Natural killer cell (primary cell): ENCODE data around the gene STOML1. TPM values are rescaled to one million over a fixed set of nuclear protein-coding genes. Genes with fewer than 3 reads are reported as not detected.

ENCODE experiments used
- ATAC-seq, 3 donors: fragments of 150-1000 bp in 2 of 3; fragments of 200-7000 bp in 1 of 3; cut with Tn5 transposase; 1 replicate in 1 of 3; 2 replicates in 2 of 3; pipeline ENCODE4 v1.10.0; 2021; ENCODE audit warnings: mild to moderate bottlenecking in 2 of 3, moderate library complexity in 2 of 3
- DNase-seq, 2 donors: peaks; one replicate each; pipeline versions ENCODE4 v3.0.0 to v3.0.0-alpha.2; 2013 to 2021; ENCODE audit warnings: mixed read lengths in 1 of 2
- H3K27ac ChIP-seq: one replicate; pipeline ENCODE4 v1.5.1; 2013; ENCODE audit warnings: mild to moderate bottlenecking, low read length
- H3K27me3 ChIP-seq: one replicate; pipeline ENCODE4 v1.6.1; 2013; ENCODE audit warnings: low read length; ENCODE audit not compliant: control insufficient read depth, insufficient read depth
- H3K36me3 ChIP-seq: one replicate; pipeline ENCODE4 v1.6.1; 2013; ENCODE audit warnings: low read length; ENCODE audit not compliant: control insufficient read depth, insufficient read depth
- H3K4me1 ChIP-seq: one replicate; pipeline ENCODE4 v1.6.1; 2013; ENCODE audit warnings: low read length; ENCODE audit not compliant: control insufficient read depth, insufficient read depth
- H3K4me3 ChIP-seq: one replicate; pipeline ENCODE4 v1.5.1; 2013; ENCODE audit warnings: low read length
- H3K9me3 ChIP-seq: one replicate; pipeline ENCODE4 v1.6.1; 2013; ENCODE audit warnings: low read length; ENCODE audit not compliant: control insufficient read depth, insufficient read depth
- H3K27ac Mint-ChIP-seq, 2 donors: one replicate each; pipeline ENCODE4 v1.8.0; 2022; ENCODE audit warnings: mild to moderate bottlenecking in 2 of 2, mixed read lengths in 2 of 2, moderate library complexity in 1 of 2
- H3K27me3 Mint-ChIP-seq, 2 donors: one replicate each; pipeline ENCODE4 v1.8.0; 2022; ENCODE audit warnings: low read depth in 2 of 2, mixed read lengths in 2 of 2
- H3K36me3 Mint-ChIP-seq: one replicate; pipeline ENCODE4 v1.8.0; 2022; ENCODE audit warnings: mixed read lengths
- H3K4me1 Mint-ChIP-seq, 2 donors: one replicate each; pipeline ENCODE4 v1.8.0; 2022; ENCODE audit warnings: mixed read lengths in 2 of 2
- H3K4me3 Mint-ChIP-seq: one replicate; pipeline ENCODE4 v1.8.0; 2022; ENCODE audit warnings: mild to moderate bottlenecking, moderate library complexity, mixed read lengths
- H3K9me3 Mint-ChIP-seq, 2 donors: one replicate each; pipeline ENCODE4 v1.8.0; 2022; ENCODE audit warnings: mixed read lengths in 2 of 2
- CTCF ChIP-seq: fragments of 200-600 bp; IDR thresholded peaks from one replicate; pipeline ENCODE4 v1.8.0; 2022; ENCODE audit warnings: antibody characterized with exemption
- WGBS: methylation state at CpG from one replicate; pipeline ENCODE4 v1.1.7; 2013; ENCODE audit warnings: missing lambda C conversion rate; ENCODE audit not compliant: insufficient coverage; 5-methylcytosine and 5-hydroxymethylcytosine counted together
- intact Hi-C: fragments of 100-400 bp; cut with micrococcal nuclease; formaldehyde crosslinking; loops from one replicate; pipeline ENCODE4 v1.14.2; 2022
- total RNA-seq, 4 donors: library from RNA; stranded (reverse); fragments of 120-200 nt in 1 of 4; gene quantifications; one replicate each; pipeline versions ENCODE4 v1.2.3 to v1.2.4, GENCODE V29; 2013 to 2022

Gene STOML1
- total RNA-seq, 3 donors from 2014 or later (not counting 1 experiment from before 2014, with no cell fraction given) = 5.6 to 8.2 (median 7.0) TPM

- peak; percentile 58 to 89 for DNase-seq
- no peak overlapping the region for H3K27ac Mint-ChIP-seq
- H3K27me3 ChIP-seq = peaks cover 7% of the 10 kb centered on the region
- peaks cover 26% of the 10 kb centered on the region in 2 donors for H3K27me3 Mint-ChIP-seq
- intact Hi-C loops = loop anchor here (5.0 kb wide), 1 partner anchor 349 kb away; no protein-coding TSS in a partner anchor
- H3K9me3 Mint-ChIP-seq = no peaks in the 10 kb centered on the region
- peaks cover 12% of the 10 kb centered on the region for H3K4me1 ChIP-seq
- H3K27ac ChIP-seq = no peak overlapping the region
- no peak overlapping the region for H3K4me3 ChIP-seq
- TF ChIP-seq CTCF = peak; percentile 77
- no peaks in the 10 kb centered on the region for H3K36me3 Mint-ChIP-seq
- 35% methylated on average over 26 of the region's 26 CpGs for WGBS
- no peaks in the 10 kb centered on the region for H3K36me3 ChIP-seq
- no peak overlapping the region for H3K4me3 Mint-ChIP-seq
- H3K4me1 Mint-ChIP-seq = peaks cover 0 to 7% of the 10 kb centered on the region in 2 donors
- ATAC-seq = peak; percentile 80 to 91 (median 88)
- no peaks in the 10 kb centered on the region for H3K9me3 ChIP-seq
Observed at GRCh38 chr15:73972984-73973682, 19.0 kb downstream of the STOML1 start.

GRCh38 chr15:73969151-73969759 is 22.8 kb downstream of the STOML1 start:
- H3K27ac Mint-ChIP-seq = no peak overlapping the region
- intact Hi-C loops = loop anchor here (10.0 kb wide), 1 partner anchor 94 kb away; the partner anchor contains the start of gene TBC1D21
- TF ChIP-seq CTCF = no peak
- Histone ChIP-seq H3K36me3 (no peaks in the 10 kb centered on the region), H3K4me1 (peaks cover 24% of the 10 kb centered on the region), H3K27ac (no peak overlapping the region), H3K4me3 (no peak overlapping the region), H3K27me3 (no peaks in the 10 kb centered on the region), H3K9me3 (no peaks in the 10 kb centered on the region)
- H3K36me3 Mint-ChIP-seq = no peaks in the 10 kb centered on the region
- H3K9me3 Mint-ChIP-seq = no peaks in the 10 kb centered on the region
- H3K4me3 Mint-ChIP-seq = no peak overlapping the region
- WGBS = 89% methylated on average over 5 of the region's 6 CpGs
- peaks cover under 1 to 7% of the 10 kb centered on the region in 2 donors for H3K27me3 Mint-ChIP-seq
- peaks cover 19 to 32% of the 10 kb centered on the region in 2 donors for H3K4me1 Mint-ChIP-seq
- DNase-seq = no peak
- no peak for ATAC-seq

- Mint-ChIP-seq H3K4me3 (no peak overlapping the region), H3K4me1 (peaks cover 19 to 32% of the 10 kb centered on the region in 2 donors), H3K9me3 (no peaks in the 10 kb centered on the region), H3K36me3 (no peaks in the 10 kb centered on the region), H3K27me3 (peaks cover 1 to 7% of the 10 kb centered on the region in 2 donors), H3K27ac (no peak overlapping the region)
- no peak for DNase-seq
- no peak for ATAC-seq
- peaks cover 24% of the 10 kb centered on the region for H3K4me1 ChIP-seq
- intact Hi-C loops = loop anchor here (10.0 kb wide), 1 partner anchor 94 kb away; the partner anchor contains the start of gene TBC1D21
- no peak overlapping the region for H3K4me3 ChIP-seq
- H3K27me3 ChIP-seq = no peaks in the 10 kb centered on the region
- 100% methylated on average over 3 of the region's 3 CpGs for WGBS
- no peak overlapping the region for H3K27ac ChIP-seq
- no peaks in the 10 kb centered on the region for H3K9me3 ChIP-seq
- TF ChIP-seq CTCF = no peak
- H3K36me3 ChIP-seq = no peaks in the 10 kb centered on the region
Observed at GRCh38 chr15:73968461-73968860, 23.6 kb downstream of the STOML1 start.
